Breast epithelium (tissue), 4 donors: Measurements from ENCODE around the gene FXYD3. TPM values are rescaled to one million over a fixed set of nuclear protein-coding genes. Genes with fewer than 3 reads are reported as not detected.
"Not testable (repeated sequence)": the region's sequence is repeated elsewhere in the genome, so short reads cannot be mapped to it uniquely, and the experiment has no call there.

Experiments used
- DNase-seq, 2 donors: peaks; one replicate each; pipeline ENCODE4 v3.0.0-alpha.2; 2019; ENCODE audit warnings: low spot score in 2 of 2
- H3K27ac ChIP-seq, 2 donors: fragments of 200-600 bp; sonication (generic) in 1 of 2; one replicate each; pipeline ENCODE4 v1.5.1; 2016 to 2019; ENCODE audit warnings: mild to moderate bottlenecking in 1 of 2
- H3K27me3 ChIP-seq, 2 donors: fragments of 200-600 bp; sonication (generic) in 1 of 2; one replicate each; pipeline versions ENCODE4 v1.5.1 to v1.6.0; 2017 to 2019; ENCODE audit warnings: control low read depth in 1 of 2, mild to moderate bottlenecking in 1 of 2
- H3K36me3 ChIP-seq: fragments of 200-600 bp; one replicate; pipeline ENCODE4 v1.5.1; 2019
- H3K4me1 ChIP-seq, 2 donors: fragments of 200-600 bp; sonication (generic); one replicate each; pipeline ENCODE4 v1.5.1; 2016 to 2019; ENCODE audit warnings: control low read depth in 1 of 2
- H3K4me3 ChIP-seq, 3 donors: fragments of 200-600 bp; sonication (generic); 1 replicate in 2 of 3; 2 replicates in 1 of 3; pipeline ENCODE4 v1.5.1; 2016 to 2019; ENCODE audit warnings: mild to moderate bottlenecking in 3 of 3, moderate library complexity in 2 of 3
- H3K9me3 ChIP-seq, 2 donors: fragments of 200-600 bp; sonication (generic) in 1 of 2; one replicate each; pipeline ENCODE4 v1.5.1; 2016 to 2019; ENCODE audit warnings: control low read depth in 1 of 2
- CTCF ChIP-seq, 3 donors: fragments of 450-650 bp; IDR thresholded peaks; one replicate each; pipeline ENCODE4 v1.5.1; 2016 to 2017; ENCODE audit warnings: antibody characterized with exemption in 3 of 3, mild to moderate bottlenecking in 3 of 3, moderate library complexity in 3 of 3
- POLR2A ChIP-seq: fragments of 450-650 bp; IDR thresholded peaks from one replicate; pipeline ENCODE4 v1.6.1; 2016; ENCODE audit warnings: antibody characterized with exemption, mild to moderate bottlenecking, moderate library complexity
- POLR2AphosphoS5 ChIP-seq, 3 donors: sonication (generic); formaldehyde crosslinking; IDR thresholded peaks; one replicate each; pipeline ENCODE4 v1.6.1; 2017; ENCODE audit warnings: antibody characterized with exemption in 3 of 3
- intact Hi-C: fragments of 100-400 bp; cut with DNase I; formaldehyde crosslinking; loops from one replicate; pipeline ENCODE4 v1.15.1; 2023; ENCODE audit warnings: low total_unique reads
- total RNA-seq, 3 donors: library from RNA; depleted of rRNA; stranded (reverse); fragments of >200 nt; gene quantifications; one replicate each; pipeline ENCODE4 v1.1.0, GENCODE V29; 2016

The FXYD3 gene
- total RNA-seq, 3 donors from 2014 or later, result 135 to 318 TPM; not detected in 1

GRCh38 chr19:35098413-35099049 is 17.1 kb upstream of the FXYD3 start:
- Histone ChIP-seq H3K27ac (peak overlapping the region; percentile 30), H3K36me3 (no peaks in the 10 kb centered on the region), H3K27me3 (no peaks in the 10 kb centered on the region), H3K4me3 (no peak overlapping the region), H3K9me3 (no peaks in the 10 kb centered on the region), H3K4me1 (no peaks in the 10 kb centered on the region)
- intact Hi-C loops, result no loop called here
- no peak for TF ChIP-seq CTCF (IDR thresholded peaks at IDR 0.05)
- no peak for TF ChIP-seq POLR2A
- no peak for TF ChIP-seq POLR2AphosphoS5 (IDR thresholded peaks at IDR 0.05)
- DNase-seq, result peak in 1 of 2 donors; percentile 50

DNA sequence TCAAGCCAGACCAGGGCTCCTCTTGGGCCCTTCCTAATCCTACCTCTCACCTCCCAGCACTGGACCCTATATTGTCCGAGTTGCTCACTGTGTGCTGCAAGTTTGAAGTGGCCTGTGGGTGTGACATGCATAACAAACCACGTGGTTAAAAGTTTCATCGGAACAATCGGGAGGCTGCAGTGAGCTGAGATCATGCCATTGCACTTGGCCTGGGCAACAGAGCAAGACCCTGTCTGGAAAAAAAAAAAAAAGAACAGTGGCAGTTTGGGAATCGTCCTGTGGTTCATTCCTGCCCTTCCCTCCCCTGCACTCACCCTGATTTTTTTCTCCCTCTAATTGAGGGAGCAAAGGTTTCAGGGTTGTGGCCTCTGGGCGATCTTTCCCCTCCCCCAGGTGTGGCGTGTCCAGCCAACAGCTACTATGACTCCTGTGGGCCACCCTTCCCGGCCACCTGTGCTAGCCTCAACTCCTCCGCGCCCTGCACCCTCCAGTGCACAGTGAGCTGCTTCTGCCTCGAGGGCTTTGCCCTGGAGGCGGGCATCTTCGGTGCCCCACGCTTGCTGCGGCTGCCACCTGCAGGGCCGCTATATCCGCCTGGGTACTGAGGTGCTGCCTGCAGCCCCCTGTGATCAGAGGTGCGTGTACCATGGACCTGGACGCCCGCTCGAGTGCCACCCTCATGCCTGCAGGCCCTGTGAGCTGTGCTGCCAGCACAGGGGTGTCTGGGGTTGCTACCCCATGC is 16.3 kb upstream of the FXYD3 start:
- intact Hi-C loops, result no loop called here
- TF ChIP-seq CTCF (IDR thresholded peaks at IDR 0.05) (no peak), POLR2AphosphoS5 (IDR thresholded peaks at IDR 0.05) (no peak), POLR2A (no peak)

GRCh38 chr19:35099897-35100275 is 15.7 kb upstream of the FXYD3 start:
- Histone ChIP-seq H3K4me1 (no peaks in the 10 kb centered on the region), H3K27me3 (no peaks in the 10 kb centered on the region), H3K4me3 (no peak overlapping the region), H3K9me3 (no peaks in the 10 kb centered on the region), H3K36me3 (no peaks in the 10 kb centered on the region), H3K27ac (no peak overlapping the region)
- TF ChIP-seq CTCF (IDR thresholded peaks at IDR 0.05) (no peak), POLR2AphosphoS5 (IDR thresholded peaks at IDR 0.05) (no peak), POLR2A (no peak)
- intact Hi-C loops, result no loop called here
- no peak for DNase-seq

More for the DNA sequence above, 16.3 kb upstream of the FXYD3 start:
- no peaks in the 10 kb centered on the region for H3K4me1 ChIP-seq
- no peak for DNase-seq
- H3K27ac ChIP-seq, result no peak overlapping the region
- H3K27me3 ChIP-seq, result no peaks in the 10 kb centered on the region
- no peaks in the 10 kb centered on the region for H3K36me3 ChIP-seq
- no peak overlapping the region for H3K4me3 ChIP-seq
- no peaks in the 10 kb centered on the region for H3K9me3 ChIP-seq

DNA sequence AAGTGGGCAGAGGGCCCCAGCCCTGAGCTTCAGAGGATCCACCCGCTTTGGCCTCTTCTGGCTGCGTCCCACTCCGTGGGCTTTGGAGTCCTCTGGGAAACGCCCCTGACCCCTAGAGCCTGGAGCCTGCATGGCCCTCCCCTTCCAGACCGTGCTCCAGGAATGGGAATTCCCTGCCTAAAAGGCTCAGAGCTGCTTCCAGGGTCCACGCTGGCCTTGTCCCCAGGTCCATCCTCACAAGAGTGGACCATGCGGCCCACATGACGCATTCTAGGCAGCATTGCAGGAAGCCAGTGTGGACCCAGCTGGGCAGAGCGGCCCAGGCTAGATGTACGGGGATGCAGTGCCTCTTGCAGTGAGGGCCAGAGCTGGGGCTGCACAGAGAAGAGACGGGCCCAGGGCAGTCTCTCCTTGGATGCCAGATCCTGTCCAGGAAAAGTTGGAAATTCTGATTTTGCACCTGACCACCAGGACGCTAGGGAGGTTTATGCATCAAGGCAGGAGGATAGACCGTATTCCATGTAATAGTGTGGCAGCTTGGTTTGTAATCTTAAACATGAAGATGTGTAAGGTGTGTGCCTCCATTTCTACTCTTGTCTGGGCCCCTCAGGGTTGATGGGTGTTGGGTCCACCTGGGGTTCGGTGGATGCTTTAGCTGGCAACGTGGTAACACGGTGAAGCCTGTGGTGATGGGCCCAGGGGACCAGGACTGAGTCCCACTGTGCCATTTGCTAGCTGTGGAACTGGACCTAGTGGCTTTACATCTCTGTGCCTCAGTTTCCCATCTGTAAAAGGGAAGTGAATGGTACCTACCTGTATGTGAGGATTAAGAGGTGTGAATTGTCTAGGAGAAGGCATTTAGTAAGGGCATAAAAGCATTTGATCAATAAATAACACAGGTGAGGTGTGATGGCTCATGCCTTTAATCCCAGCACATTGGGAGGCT is 14.8 kb upstream of the FXYD3 start:
- Histone ChIP-seq H3K27ac (no peak overlapping the region), H3K9me3 (no peaks in the 10 kb centered on the region), H3K4me3 (no peak overlapping the region), H3K36me3 (no peaks in the 10 kb centered on the region), H3K27me3 (no peaks in the 10 kb centered on the region), H3K4me1 (no peaks in the 10 kb centered on the region)
- intact Hi-C loops, result no loop called here
- TF ChIP-seq POLR2AphosphoS5 (IDR thresholded peaks at IDR 0.05), result no peak
- TF ChIP-seq CTCF (IDR thresholded peaks at IDR 0.05), result no peak
- no peak for TF ChIP-seq POLR2A
- DNase-seq, result no peak

DNA sequence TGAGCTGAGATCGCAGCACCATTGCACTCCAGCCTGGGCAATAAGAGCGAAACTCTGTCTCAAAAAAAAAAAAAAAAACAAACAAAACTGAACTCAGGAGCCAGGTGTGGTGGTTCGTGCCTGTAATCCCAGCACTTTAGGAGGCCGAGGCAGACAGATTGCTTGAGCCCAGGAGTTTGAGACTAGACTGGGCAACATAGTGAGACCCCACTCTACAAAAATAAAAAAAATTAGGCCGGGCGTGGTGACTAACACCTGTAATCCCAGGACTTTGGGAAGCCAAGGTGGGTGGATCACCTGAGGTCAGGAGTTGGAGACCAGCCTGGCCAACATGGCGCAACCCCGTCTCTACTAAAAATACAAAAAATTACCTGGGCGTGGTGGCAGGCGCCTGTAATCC is 13.7 kb upstream of the FXYD3 start:
- H3K27me3 ChIP-seq, H3K9me3 ChIP-seq, DNase-seq, H3K27ac ChIP-seq, intact Hi-C loops, H3K36me3 ChIP-seq, H3K4me3 ChIP-seq, H3K4me1 ChIP-seq: not testable (repeated sequence)

DNA sequence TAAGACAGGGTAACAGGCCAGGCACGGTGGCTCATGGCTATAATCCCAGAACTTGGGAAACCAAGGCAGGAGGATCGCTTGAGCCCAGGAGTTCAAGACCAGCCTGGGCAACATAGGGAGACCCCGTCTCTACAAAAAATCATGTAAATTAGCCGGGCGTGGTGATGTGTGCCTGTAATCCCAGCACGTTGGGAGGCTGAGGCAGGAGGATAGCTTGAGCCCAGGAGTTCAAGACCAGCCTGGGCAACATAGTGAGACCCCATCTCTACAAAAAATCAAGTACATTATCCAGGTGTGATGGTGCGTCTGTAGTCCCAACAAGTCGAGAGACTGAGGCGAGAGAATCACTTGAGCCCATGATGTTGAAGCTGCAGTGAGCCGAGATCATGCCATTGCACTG is 12.0 kb upstream of the FXYD3 start:
- peaks cover 2 to 13% of the 10 kb centered on the region in 2 donors for H3K4me1 ChIP-seq
- H3K36me3 ChIP-seq, H3K9me3 ChIP-seq, DNase-seq, H3K27me3 ChIP-seq, H3K27ac ChIP-seq, H3K4me3 ChIP-seq: not testable (repeated sequence)
- intact Hi-C loops, result loop anchor here (1.0 kb wide), 1 partner anchor 30 kb away; no protein-coding TSS in a partner anchor
